Activated CD8-positive, alpha-beta T cell treated with anti-CD3 and anti-CD28 coated beads, Interleukin-2, amount 10 ng/mL, durations not matched to agents 7 days and 5 days (primary cell): ENCODE measurements around the gene MNT. TPM values are rescaled to one million over a fixed set of nuclear protein-coding genes. Genes with fewer than 3 reads are reported as not detected.

Source experiments
- ATAC-seq: fragments of 150-1000 bp; cut with Tn5 transposase; one replicate; pipeline ENCODE4 v1.10.0; 2021; ENCODE audit warnings: moderate library complexity
- CTCF ChIA-PET: fragments of 350-600 bp; sonication (Branson Sonifier 250); formaldehyde crosslinking; loops from one replicate; lab custom pipeline; 2021; ENCODE audit warnings: antibody characterized with exemption; lab: Charles Lee
- POLR2A ChIA-PET: fragments of 350-600 bp; sonication (Branson Sonifier 250); formaldehyde crosslinking; loops from one replicate; lab custom pipeline; 2021; ENCODE audit warnings: antibody characterized with exemption; lab: Charles Lee
- DNase-seq: peaks from one replicate; pipeline ENCODE4 v3.0.0-alpha.2; 2020
- H3K27ac Mint-ChIP-seq: one replicate; pipeline ENCODE4 v1.8.0; 2021; ENCODE audit warnings: mild to moderate bottlenecking, mixed read lengths
- H3K27me3 Mint-ChIP-seq: one replicate; pipeline ENCODE4 v1.8.0; 2021; ENCODE audit warnings: low read depth, mixed read lengths
- H3K36me3 Mint-ChIP-seq: one replicate; pipeline ENCODE4 v1.8.0; 2021; ENCODE audit warnings: low read depth, mixed read lengths
- H3K4me1 Mint-ChIP-seq: one replicate; pipeline ENCODE4 v1.8.0; 2021; ENCODE audit warnings: low read depth, mixed read lengths
- H3K4me3 Mint-ChIP-seq: one replicate; pipeline ENCODE4 v1.8.0; 2021; ENCODE audit warnings: mild to moderate bottlenecking, mixed read lengths
- H3K9me3 Mint-ChIP-seq: one replicate; pipeline ENCODE4 v1.8.0; 2022; ENCODE audit warnings: mixed read lengths; ENCODE audit not compliant: insufficient read depth
- total RNA-seq, 2 experiments: library from RNA; stranded (reverse); gene quantifications; one replicate each; pipeline ENCODE4 v1.2.3, GENCODE V29; 2021

Gene MNT
- total RNA-seq, 2 experiments from 2014 or later: 24.1 to 24.2 TPM

DNA sequence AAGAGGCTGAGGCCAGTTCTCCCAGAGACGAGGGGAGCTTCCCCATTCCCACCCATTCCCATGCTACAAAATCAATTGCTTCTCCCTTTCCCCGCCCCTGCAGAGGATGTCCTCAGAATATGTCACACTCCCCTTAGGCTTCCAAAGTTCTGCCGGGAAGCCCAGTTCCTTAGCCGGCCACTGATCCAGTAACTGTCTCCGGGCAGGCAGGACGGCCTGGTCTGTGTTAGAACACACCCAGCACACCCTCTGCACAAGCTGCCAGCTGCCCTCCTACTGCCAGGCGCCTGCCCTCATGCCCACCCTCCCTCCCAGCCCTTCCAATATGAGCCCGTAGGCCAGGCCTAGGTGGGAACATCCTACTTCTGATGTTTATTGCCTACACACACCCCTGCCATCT, 32.5 kb downstream of the MNT start:
- no peak for DNase-seq
- CTCF ChIA-PET: interaction anchor here (1.7 to 4.3 kb wide), 2 partner anchors 15 to 48 kb away, joined by 6 to 27 read pairs; no protein-coding TSS in a partner anchor
- Mint-ChIP-seq H3K27me3 (no peaks in the 10 kb centered on the region), H3K9me3 (no peaks in the 10 kb centered on the region), H3K4me3 (no peak overlapping the region), H3K27ac (no peak overlapping the region), H3K36me3 (peaks cover 6% of the 10 kb centered on the region), H3K4me1 (no peaks in the 10 kb centered on the region)
- POLR2A ChIA-PET: no interaction called here
- no peak for ATAC-seq

DNA sequence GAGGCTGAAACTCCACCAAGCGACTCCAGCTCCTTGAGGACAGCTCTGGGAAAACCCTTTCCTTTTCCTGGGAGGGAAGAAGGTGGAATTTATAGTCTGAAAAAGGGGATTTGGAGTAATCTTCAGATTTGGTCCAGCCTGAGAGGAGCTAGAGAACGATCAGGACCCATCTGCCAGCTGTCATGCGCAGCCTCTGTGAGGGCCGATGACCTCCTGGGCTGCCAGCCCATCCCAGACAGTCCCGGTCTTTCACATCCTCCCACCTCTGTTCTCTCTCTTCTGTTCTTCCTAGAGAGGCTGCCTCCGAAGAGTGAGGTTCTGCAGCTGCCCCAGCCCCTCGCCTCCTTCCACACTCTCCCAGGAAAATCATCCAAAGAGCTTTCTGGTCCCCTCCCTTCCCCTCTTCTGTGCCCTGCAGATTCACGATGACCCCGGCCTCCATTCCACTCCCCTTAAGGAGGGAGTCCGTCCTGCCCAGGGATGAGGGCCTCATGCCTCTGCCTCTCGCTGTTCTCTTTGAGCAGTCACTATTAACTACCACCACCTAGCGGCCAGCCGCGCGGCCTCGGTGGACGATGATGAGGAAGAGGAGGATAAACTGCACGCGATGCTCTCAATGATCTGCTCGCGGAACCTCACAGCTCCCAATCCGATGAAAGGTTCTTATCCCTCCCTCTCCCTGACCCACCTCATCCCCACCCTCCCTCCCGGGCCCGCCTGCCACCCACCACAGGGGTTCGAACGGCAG, 33.9 kb downstream of the MNT start:
- CTCF ChIA-PET: interaction anchor here (1.1 to 1.2 kb wide), 3 partner anchors 14 to 49 kb away, joined by 3 to 4 read pairs (median 4); no protein-coding TSS in a partner anchor
- H3K9me3 Mint-ChIP-seq: no peaks in the 10 kb centered on the region
- POLR2A ChIA-PET: no interaction called here
- ATAC-seq (no peak), DNase-seq (no peak)
- H3K36me3 Mint-ChIP-seq: peaks cover 8% of the 10 kb centered on the region
- no peak overlapping the region for H3K27ac Mint-ChIP-seq
- H3K4me3 Mint-ChIP-seq: no peak overlapping the region
- no peaks in the 10 kb centered on the region for H3K27me3 Mint-ChIP-seq
- H3K4me1 Mint-ChIP-seq: no peaks in the 10 kb centered on the region

DNA sequence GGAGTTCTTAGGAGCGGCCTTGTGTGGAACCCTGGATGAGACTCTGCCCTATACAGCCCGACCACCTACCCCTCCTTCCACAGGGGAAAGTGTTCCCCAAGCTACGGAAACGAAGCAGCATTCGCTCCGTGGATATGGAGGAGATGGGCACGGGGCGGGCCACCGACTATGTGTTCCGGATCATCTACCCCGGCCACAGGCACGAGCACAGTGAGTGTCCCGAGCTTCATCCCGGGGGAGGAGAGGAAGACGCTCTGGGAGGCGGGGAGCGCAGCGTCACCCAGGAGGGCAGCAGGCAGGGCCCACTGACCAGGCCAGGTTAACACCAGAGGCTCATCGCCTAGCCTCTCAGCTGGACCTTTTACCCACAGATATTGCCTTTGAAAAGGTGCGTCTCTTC, 35.7 kb downstream of the MNT start:
- ChIA-PET CTCF (no interaction called here), POLR2A (no interaction called here)
- H3K4me3 Mint-ChIP-seq: no peak overlapping the region
- H3K9me3 Mint-ChIP-seq: no peaks in the 10 kb centered on the region
- ATAC-seq (no peak), DNase-seq (no peak)
- H3K4me1 Mint-ChIP-seq: no peaks in the 10 kb centered on the region
- H3K36me3 Mint-ChIP-seq: peaks cover 4% of the 10 kb centered on the region
- no peaks in the 10 kb centered on the region for H3K27me3 Mint-ChIP-seq
- no peak overlapping the region for H3K27ac Mint-ChIP-seq

DNA sequence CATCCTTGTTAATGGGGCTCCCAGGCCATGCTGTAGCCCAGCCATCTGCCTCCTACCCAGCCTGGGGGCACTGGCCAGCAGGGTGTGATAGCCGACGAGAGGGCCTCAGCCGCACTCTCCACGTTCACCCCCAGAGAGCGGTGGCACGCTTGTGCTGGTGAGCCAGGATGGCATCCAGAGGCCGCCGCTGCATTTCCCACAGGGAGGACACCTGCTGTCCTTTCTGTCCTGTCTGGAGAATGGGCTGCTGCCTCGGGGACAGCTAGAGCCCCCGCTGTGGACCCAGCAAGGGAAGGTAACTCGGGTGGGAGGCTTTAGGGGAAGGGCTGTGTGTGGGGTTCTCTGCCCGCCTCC, 36.1 kb downstream of the MNT start:
- Mint-ChIP-seq H3K4me3 (no peak overlapping the region), H3K4me1 (no peaks in the 10 kb centered on the region), H3K27ac (no peak overlapping the region), H3K27me3 (no peaks in the 10 kb centered on the region), H3K9me3 (no peaks in the 10 kb centered on the region), H3K36me3 (peaks cover 4% of the 10 kb centered on the region)
- CTCF ChIA-PET: no interaction called here
- POLR2A ChIA-PET: no interaction called here
- DNase-seq (no peak), ATAC-seq (no peak)

DNA sequence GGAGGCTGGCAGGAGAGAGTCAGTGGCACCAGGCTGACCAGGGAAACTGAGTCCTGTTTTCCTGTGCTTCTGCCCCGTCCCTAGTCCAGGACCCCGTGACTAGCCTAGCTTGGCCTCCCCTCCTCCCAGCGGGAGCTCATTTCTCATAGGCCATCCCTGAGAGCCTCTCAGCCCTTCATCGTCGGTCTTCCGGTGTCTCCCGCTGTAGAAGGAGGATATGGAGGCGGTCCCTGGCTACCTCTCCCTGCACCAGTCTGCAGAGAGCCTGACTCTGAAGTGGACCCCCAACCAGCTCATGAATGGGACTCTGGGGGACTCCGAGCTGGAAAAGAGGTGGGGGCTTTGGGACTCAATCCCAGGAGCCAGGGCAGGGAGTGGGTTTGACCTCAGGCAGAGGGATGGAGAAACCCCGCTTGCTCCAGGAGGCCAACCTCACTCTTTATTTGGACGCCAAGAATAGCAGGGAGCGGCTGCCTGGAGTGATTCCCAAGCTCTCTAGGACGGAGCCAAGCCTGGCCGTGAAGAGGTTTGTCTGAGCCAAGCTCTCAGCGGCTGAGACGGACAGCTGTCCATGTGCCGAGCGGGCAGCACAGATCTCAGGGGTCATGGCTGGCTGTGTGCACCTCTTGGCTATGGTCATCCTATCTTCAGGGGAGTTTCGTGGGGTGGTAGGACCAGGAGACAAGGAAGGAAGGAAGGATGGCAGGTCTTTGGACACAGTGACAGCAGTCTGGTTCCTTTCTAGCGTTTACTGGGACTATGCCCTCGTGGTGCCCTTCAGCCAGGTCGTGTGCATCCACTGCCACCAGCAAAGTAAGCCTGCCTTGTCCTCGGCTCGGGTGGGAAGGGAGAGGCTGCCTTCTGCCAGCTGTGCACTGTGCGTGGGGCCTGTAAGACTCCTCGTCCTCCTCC, 36.8 kb downstream of the MNT start:
- Mint-ChIP-seq H3K36me3 (peaks cover 4% of the 10 kb centered on the region), H3K9me3 (no peaks in the 10 kb centered on the region), H3K4me1 (no peaks in the 10 kb centered on the region), H3K27me3 (no peaks in the 10 kb centered on the region), H3K27ac (no peak overlapping the region), H3K4me3 (no peak overlapping the region)
- CTCF ChIA-PET: no interaction called here
- ATAC-seq: no peak
- DNase-seq: no peak
- POLR2A ChIA-PET: no interaction called here

DNA sequence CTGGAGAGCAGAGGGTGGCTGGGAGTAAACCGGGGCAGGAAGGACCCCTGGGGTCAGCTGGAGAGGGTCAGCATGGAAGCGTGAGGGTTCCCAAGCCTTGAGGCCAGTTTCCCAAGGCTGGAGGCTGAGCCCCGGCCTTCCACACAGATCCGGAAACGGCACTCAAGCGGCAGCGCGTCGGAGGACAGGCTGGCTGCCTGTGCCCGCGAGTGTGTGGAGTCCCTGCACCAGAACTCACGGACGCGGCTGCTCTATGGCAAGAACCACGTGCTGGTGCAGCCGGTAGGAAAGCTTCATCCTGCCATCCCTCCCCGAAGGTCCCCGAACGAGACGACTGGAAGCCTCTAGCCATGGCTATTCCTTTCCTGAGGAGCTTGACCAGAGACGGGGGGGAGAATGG, 37.5 kb downstream of the MNT start:
- Mint-ChIP-seq H3K36me3 (peaks cover 4% of the 10 kb centered on the region), H3K4me1 (no peaks in the 10 kb centered on the region), H3K27ac (no peak overlapping the region), H3K9me3 (no peaks in the 10 kb centered on the region), H3K4me3 (no peak overlapping the region), H3K27me3 (no peaks in the 10 kb centered on the region)
- DNase-seq: no peak
- ATAC-seq: no peak
- ChIA-PET POLR2A (no interaction called here), CTCF (no interaction called here)

DNA sequence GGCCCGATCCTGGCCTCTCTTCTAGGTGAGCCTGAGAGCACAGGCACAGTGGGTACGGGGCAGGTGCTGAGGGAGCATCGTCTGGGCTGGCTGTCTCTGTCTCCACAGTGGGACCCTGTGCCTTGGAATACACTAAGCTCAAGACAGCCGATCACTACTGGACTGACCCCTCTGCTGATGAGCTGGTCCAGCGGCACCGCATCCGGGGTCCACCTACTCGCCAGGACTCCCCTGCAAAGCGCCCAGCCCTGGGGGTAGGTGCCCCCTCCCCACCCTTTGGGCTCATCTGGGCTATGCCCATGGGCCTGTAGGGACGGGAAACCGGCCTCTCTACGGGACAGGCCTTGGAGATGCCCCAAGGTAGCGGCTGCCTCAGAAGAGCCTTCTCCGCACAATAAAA, 38.0 kb downstream of the MNT start:
- Mint-ChIP-seq H3K4me1 (no peaks in the 10 kb centered on the region), H3K36me3 (peaks cover 3% of the 10 kb centered on the region), H3K4me3 (no peak overlapping the region), H3K27me3 (no peaks in the 10 kb centered on the region), H3K27ac (no peak overlapping the region), H3K9me3 (no peaks in the 10 kb centered on the region)
- ChIA-PET POLR2A (no interaction called here), CTCF (no interaction called here)
- no peak for DNase-seq
- no peak for ATAC-seq

DNA sequence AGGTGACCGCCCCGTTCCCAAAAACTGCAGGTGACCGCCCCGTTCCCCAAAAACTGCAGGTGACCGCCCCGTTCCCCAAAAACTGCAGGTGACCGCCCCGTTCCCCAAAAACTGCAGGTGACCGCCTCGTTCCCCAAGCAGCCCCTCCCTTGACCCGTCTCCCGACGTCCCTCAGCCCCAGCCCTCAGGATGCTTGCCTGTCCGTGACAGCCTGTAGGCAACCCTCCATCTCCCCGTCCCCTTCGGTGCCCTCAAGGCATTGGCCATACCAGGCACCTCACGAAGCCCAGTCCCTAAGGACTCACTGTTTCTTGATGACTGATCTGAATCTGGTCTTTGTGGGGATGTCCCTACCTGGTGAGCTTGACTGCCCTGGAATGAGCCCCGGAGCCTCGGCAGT, 38.4 kb downstream of the MNT start:
- no peak overlapping the region for H3K4me3 Mint-ChIP-seq
- DNase-seq: no peak
- peaks cover 2% of the 10 kb centered on the region for H3K36me3 Mint-ChIP-seq
- H3K9me3 Mint-ChIP-seq: no peaks in the 10 kb centered on the region
- no peak for ATAC-seq
- ChIA-PET POLR2A (no interaction called here), CTCF (no interaction called here)
- no peaks in the 10 kb centered on the region for H3K27me3 Mint-ChIP-seq
- no peaks in the 10 kb centered on the region for H3K4me1 Mint-ChIP-seq
- H3K27ac Mint-ChIP-seq: no peak overlapping the region

DNA sequence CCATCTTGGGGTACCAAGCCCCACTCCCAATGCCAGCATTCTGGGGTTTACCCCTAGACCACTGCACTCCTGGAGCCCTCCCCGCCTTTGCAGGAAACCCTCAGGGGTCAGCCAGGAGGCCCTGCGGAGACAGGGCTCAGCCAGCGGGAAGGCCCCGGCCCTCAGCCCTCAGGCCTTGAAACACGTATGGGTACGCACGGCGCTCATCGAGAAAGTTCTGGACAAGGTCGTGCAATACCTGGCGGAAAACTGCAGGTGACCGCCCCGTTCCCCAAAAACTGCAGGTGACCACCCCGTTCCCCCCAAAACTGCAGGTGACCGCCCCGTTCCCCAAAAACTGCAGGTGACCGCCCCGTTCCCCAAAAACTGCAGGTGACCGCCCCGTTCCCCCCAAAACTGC, 38.8 kb downstream of the MNT start:
- Mint-ChIP-seq H3K27me3 (no peaks in the 10 kb centered on the region), H3K4me3 (no peak overlapping the region), H3K4me1 (no peaks in the 10 kb centered on the region), H3K27ac (no peak overlapping the region), H3K9me3 (no peaks in the 10 kb centered on the region), H3K36me3 (peaks cover 2% of the 10 kb centered on the region)
- POLR2A ChIA-PET: no interaction called here
- DNase-seq (no peak), ATAC-seq (no peak)
- CTCF ChIA-PET: interaction anchor here (1.9 kb wide), 2 partner anchors 20 to 24 kb away, joined by 4 to 7 read pairs; no protein-coding TSS in a partner anchor

DNA sequence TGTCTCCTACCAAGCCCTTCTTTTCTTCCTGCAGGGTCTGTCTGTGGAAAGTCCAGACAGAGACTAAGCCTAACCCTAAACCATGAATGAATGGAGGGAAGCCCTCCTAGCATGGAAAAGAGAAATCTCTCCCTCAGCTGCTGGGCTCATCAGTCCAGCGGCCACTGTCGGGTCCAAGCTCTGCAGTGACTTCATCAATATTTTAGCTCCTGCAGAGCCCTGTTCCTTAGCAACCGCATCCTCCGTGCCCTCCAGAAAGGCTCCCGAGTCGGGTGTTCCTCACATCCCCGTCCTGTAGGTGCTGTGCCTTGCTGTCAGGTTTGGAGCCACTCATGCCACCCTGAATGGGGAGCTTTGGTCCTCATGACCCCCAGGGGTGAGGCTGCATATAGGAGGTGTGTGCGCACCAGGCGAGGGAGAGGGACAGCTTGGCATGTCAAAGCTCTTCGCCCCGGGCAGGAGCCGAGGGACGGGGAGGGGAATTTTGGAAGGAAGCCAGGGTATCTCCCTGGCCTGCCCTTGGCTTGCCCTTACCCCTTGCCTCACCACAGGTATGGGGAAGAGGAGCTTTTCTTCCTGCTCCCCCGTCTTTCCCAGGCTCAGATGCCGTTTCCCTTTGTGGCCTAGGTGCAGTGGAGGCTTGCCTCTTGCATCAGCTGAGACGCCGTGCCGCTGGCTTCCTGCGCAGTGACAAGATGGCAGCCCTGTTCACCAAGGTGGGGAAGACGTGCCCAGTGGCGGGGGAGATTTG, 39.7 kb downstream of the MNT start:
- ChIA-PET POLR2A (no interaction called here), CTCF (interaction anchor here (0.9 to 1.9 kb wide), 5 partner anchors 8 to 55 kb away, joined by 3 to 7 read pairs (median 4); no protein-coding TSS in a partner anchor)
- no peak for ATAC-seq
- Mint-ChIP-seq H3K36me3 (peaks cover 2% of the 10 kb centered on the region), H3K9me3 (no peaks in the 10 kb centered on the region), H3K27ac (no peak overlapping the region), H3K4me1 (no peaks in the 10 kb centered on the region), H3K4me3 (no peak overlapping the region), H3K27me3 (no peaks in the 10 kb centered on the region)
- DNase-seq: no peak

DNA sequence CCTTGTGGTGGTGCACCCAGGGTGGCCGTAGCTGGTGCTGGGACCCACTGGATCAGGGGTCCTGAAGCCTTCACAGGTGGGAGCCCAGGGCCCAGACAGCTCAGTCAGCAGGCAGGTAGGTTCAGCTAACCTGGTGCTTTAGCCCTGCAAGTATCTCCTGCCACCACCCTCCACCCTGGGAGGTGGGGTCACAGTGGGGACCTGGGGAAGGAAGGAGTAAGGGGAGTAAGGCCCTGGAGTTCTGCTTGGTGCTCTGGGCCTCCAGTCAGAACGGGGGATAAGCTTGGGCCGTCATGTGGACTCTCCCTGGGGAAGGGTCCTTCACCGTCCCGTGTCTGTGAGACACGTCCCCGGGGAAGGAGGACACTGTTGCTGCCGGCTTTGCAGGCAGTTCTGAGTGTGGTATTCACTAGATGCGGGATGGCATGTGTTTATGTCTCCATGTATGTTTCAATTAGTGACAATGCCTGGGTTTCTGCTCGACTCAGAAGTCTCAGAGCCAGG, 42.9 kb downstream of the MNT start:
- H3K36me3 Mint-ChIP-seq: peaks cover 2% of the 10 kb centered on the region
- H3K4me3 Mint-ChIP-seq: no peak overlapping the region
- ChIA-PET POLR2A (no interaction called here), CTCF (interaction anchor here (0.9 kb wide), 1 partner anchor 24 kb away, joined by 3 read pairs; no protein-coding TSS in a partner anchor)
- H3K27me3 Mint-ChIP-seq: no peaks in the 10 kb centered on the region
- peaks cover 15% of the 10 kb centered on the region for H3K4me1 Mint-ChIP-seq
- no peaks in the 10 kb centered on the region for H3K9me3 Mint-ChIP-seq
- H3K27ac Mint-ChIP-seq: no peak overlapping the region
- DNase-seq: no peak
- ATAC-seq: no peak
